HepG2 (cell line): ENCODE results near the gene NAT14. TPM values are rescaled to one million over a fixed set of nuclear protein-coding genes. Genes with fewer than 3 reads are reported as not detected.

Experiments
- AGO2 ChIP-seq: fragments of 200-400 bp; formaldehyde crosslinking; optimal IDR thresholded peaks from 2 replicates; pipeline ENCODE3; 2017; ENCODE audit warnings: mild to moderate bottlenecking, low read depth, low read length, moderate library complexity
- BHLHE40 ChIP-seq: IDR thresholded peaks from 2 replicates; pipeline ENCODE4 v1.6.1; 2011; ENCODE audit warnings: low read length, improper control_type of control experiment
- CBFB ChIP-seq: sonication (generic); formaldehyde crosslinking; IDR thresholded peaks from 2 replicates; pipeline ENCODE4 v1.4.0; 2020; ENCODE audit warnings: missing genetic modification reagents
- EED ChIP-seq: sonication (generic); formaldehyde crosslinking; IDR thresholded peaks from 2 replicates; pipeline ENCODE4 v1.5.0; 2020; ENCODE audit warnings: mild to moderate bottlenecking, missing genetic modification reagents
- KLF11 ChIP-seq: IDR thresholded peaks from 2 replicates; pipeline ENCODE4 v1.6.1; 2016; ENCODE audit warnings: missing compliant biosample characterization
- MAFK ChIP-seq, 2 experiments: IDR thresholded peaks in 1 of 2; conservative IDR thresholded peaks in 1 of 2; 2 replicates each; pipeline ENCODE4 v1.6.1; 2011; ENCODE audit warnings: improper control_type of control experiment in 2 of 2, low read length in 2 of 2
- NR2F6 ChIP-seq, 2 experiments: IDR thresholded peaks; 2 replicates each; pipeline ENCODE4 v1.6.1; 2016; ENCODE audit warnings: antibody characterized with exemption in 1 of 2, mild to moderate bottlenecking in 1 of 2
- PHF5A ChIP-seq: IDR thresholded peaks from one replicate; pipeline ENCODE4 v1.6.1; 2018; ENCODE audit warnings: low read depth, missing genetic modification reagents; ENCODE audit not compliant: unreplicated experiment
- REXO4 ChIP-seq: sonication (generic); formaldehyde crosslinking; IDR thresholded peaks from 2 replicates; pipeline ENCODE4 v1.8.0; 2022; ENCODE audit warnings: missing genetic modification reagents, mild to moderate bottlenecking, borderline replicate concordance
- ZNF143 ChIP-seq: sonication (generic); formaldehyde crosslinking; IDR thresholded peaks from 2 replicates; pipeline ENCODE4 v1.4.0; 2020; ENCODE audit warnings: missing genetic modification reagents
- ZNF337 ChIP-seq: sonication (generic); formaldehyde crosslinking; IDR thresholded peaks from 2 replicates; pipeline ENCODE4 v1.5.1; 2020; ENCODE audit warnings: missing genetic modification reagents, low read depth, mild to moderate bottlenecking, borderline replicate concordance
- ZNF34 ChIP-seq: sonication (generic); formaldehyde crosslinking; IDR thresholded peaks from 2 replicates; pipeline ENCODE4 v1.4.0; 2020; ENCODE audit warnings: mild to moderate bottlenecking, missing genetic modification reagents, borderline replicate concordance
- ZNF350 ChIP-seq: sonication (generic); formaldehyde crosslinking; IDR thresholded peaks from 2 replicates; pipeline ENCODE4 v1.4.0; 2020; ENCODE audit warnings: mild to moderate bottlenecking, low read depth, missing genetic modification reagents, borderline replicate concordance
- ZNF446 ChIP-seq: sonication (generic); formaldehyde crosslinking; IDR thresholded peaks from 2 replicates; pipeline ENCODE4 v1.5.0; 2020; ENCODE audit warnings: mild to moderate bottlenecking, missing genetic modification reagents
- ZNF496 ChIP-seq: sonication (generic); formaldehyde crosslinking; IDR thresholded peaks from 2 replicates; pipeline ENCODE4 v1.8.1; 2023; ENCODE audit warnings: mild to moderate bottlenecking, moderate library complexity, missing genetic modification reagents; ENCODE audit not compliant: insufficient replicate concordance
- ZNF564 ChIP-seq: sonication (generic); formaldehyde crosslinking; IDR thresholded peaks from 2 replicates; pipeline ENCODE4 v1.8.1; 2023; ENCODE audit warnings: mild to moderate bottlenecking, missing genetic modification reagents
- ZNF605 ChIP-seq: sonication (generic); formaldehyde crosslinking; IDR thresholded peaks from 2 replicates; pipeline ENCODE4 v1.8.0; 2022; ENCODE audit warnings: mild to moderate bottlenecking, missing genetic modification reagents
- ZNF724P ChIP-seq: sonication (generic); formaldehyde crosslinking; IDR thresholded peaks from 2 replicates; pipeline ENCODE4 v1.8.0; 2022; ENCODE audit warnings: missing genetic modification reagents, borderline replicate concordance
- ZNF749 ChIP-seq: sonication (generic); formaldehyde crosslinking; IDR thresholded peaks from 2 replicates; pipeline ENCODE4 v1.8.0; 2022; ENCODE audit warnings: mild to moderate bottlenecking, missing genetic modification reagents, moderate library complexity, borderline replicate concordance
- ZNF761 ChIP-seq: sonication (generic); formaldehyde crosslinking; conservative IDR thresholded peaks from 2 replicates; pipeline ENCODE4 v1.4.0; 2020; ENCODE audit warnings: mild to moderate bottlenecking, missing genetic modification reagents
- ZNF879 ChIP-seq: sonication (generic); formaldehyde crosslinking; IDR thresholded peaks from 2 replicates; pipeline ENCODE4 v1.8.1; 2023; ENCODE audit warnings: missing genetic modification reagents
- ZNF883 ChIP-seq: sonication (generic); formaldehyde crosslinking; IDR thresholded peaks from 2 replicates; pipeline ENCODE4 v1.5.1; 2020; ENCODE audit warnings: mild to moderate bottlenecking, missing genetic modification reagents; ENCODE audit errors: not compliant biosample characterization
- ZSCAN30 ChIP-seq: sonication (generic); formaldehyde crosslinking; IDR thresholded peaks from 2 replicates; pipeline ENCODE4 v1.5.0; 2020; ENCODE audit warnings: mild to moderate bottlenecking, missing genetic modification reagents
- polyA plus RNA-seq, 8 experiments: library from polyadenylated mRNA; depleted of rRNA in 3 of 8; stranded (reverse) in 7 of 8; unstranded in 1 of 8; fragments of >200 nt; fragmentation: Illumina TruSeq in 4 of 8; extraction: Trizol in 4 of 8; gene quantifications; 2 replicates each; pipeline versions ENCODE4 v1.2.1 to v1.2.3, GENCODE V29; 2011 to 2016; ENCODE audit warnings: low read depth in 4 of 8, missing spikeins in 1 of 8, mixed read lengths in 1 of 8; ENCODE audit not compliant: insufficient read depth in 1 of 8
- total RNA-seq, 5 experiments: library from RNA; depleted of rRNA; stranded (reverse); fragments of >200 nt; fragmentation: Illumina TruSeq; extraction: Trizol; gene quantifications; 2 replicates each; pipeline ENCODE4 v1.2.3, GENCODE V29; 2016; ENCODE audit warnings: low read depth in 1 of 5
- TF ChIP-seq, protein P1 (sequence below): sonication (generic); formaldehyde crosslinking; IDR thresholded peaks from 2 replicates; pipeline ENCODE4 v1.8.1; 2023; ENCODE audit warnings: mild to moderate bottlenecking, inconsistent platforms, moderate library complexity, missing genetic modification reagents, borderline replicate concordance
- TF ChIP-seq, protein P2 (sequence below): sonication (generic); formaldehyde crosslinking; IDR thresholded peaks from 2 replicates; pipeline ENCODE4 v1.4.0; 2020; ENCODE audit warnings: mild to moderate bottlenecking, missing genetic modification reagents

The NAT14 gene
- total and polyA plus RNA-seq, 2 of the 13 experiments (the other 11 are each of a cell fraction or from before 2014, with no cell fraction given): 20.7 to 22.3 TPM

DNA sequence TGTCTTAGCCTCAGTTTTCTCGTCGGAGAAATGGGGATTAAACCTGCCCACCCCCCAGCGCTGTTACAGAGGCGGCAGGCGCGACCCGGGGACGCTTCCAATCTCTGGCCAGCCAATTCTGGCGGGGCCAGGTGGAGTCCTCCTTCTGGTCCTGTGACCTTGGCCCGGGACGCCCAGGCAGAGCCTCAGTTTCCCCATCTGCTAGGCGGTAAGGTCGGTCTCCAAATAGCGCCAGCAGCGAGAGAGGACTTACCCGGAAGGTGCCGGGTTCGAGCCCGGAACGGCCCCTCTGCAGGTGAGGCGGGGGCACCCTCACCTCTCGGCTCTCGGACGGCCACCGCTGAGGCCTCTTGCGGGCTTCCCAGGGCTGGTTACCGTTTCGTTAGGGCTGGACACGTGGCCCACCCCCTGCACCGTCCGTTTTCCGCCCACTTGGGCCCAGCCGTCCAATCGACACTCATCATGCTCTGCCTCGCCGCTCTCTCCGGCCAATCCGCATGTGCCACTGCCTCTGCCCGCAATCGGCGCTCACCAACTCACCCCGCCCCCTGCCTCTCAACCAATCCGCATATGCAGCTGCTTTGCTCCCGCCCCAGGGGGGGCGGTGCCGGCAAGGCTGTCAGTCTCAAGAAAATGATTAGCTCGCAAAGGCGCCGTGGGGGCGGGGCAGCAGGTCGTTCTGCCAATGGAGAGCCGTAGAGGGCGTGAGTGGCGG is 23.6 kb upstream of the NAT14 start, which contains the start of gene ISOC2 (continued):
- TF ChIP-seq KLF11 (CRISPR knock-in tag): peak; percentile 26; the same call in 1 of the 2 replicates
- TF ChIP-seq ZNF749 (CRISPR knock-in tag): peak; percentile 62; the same call in 1 of the 2 replicates
- TF ChIP-seq ZSCAN30: no peak
- peak; percentile 78 for TF ChIP-seq AGO2
- TF ChIP-seq CBFB (CRISPR knock-in tag): no peak; the same call in 1 of the 2 replicates
- TF ChIP-seq MAFK (conservative IDR thresholded peaks at IDR 0.05 in 1 of 2, IDR thresholded peaks at IDR 0.05 in 1 of 2; ENCODE audit: low read length in 2 of 2): peak; percentile 29; a peak in 2 of 4 replicates
- TF ChIP-seq ZNF337 (CRISPR knock-in tag): peak; percentile 52; the same call in 1 of the 2 replicates
- TF ChIP-seq ZNF496: no peak
- TF ChIP-seq ZNF879 (CRISPR knock-in tag): no peak
- TF ChIP-seq BHLHE40: no peak
- TF ChIP-seq PHF5A (CRISPR knock-in tag): no peak
- peak; percentile 31; the same call in 1 of the 2 replicates for TF ChIP-seq NR2F6 (IDR thresholded peaks at IDR 0.05)
- TF ChIP-seq NR2F6 (CRISPR knock-in tag; IDR thresholded peaks at IDR 0.05): peak; percentile 30; the same call in 1 of the 2 replicates
- TF ChIP-seq, protein P1, sequence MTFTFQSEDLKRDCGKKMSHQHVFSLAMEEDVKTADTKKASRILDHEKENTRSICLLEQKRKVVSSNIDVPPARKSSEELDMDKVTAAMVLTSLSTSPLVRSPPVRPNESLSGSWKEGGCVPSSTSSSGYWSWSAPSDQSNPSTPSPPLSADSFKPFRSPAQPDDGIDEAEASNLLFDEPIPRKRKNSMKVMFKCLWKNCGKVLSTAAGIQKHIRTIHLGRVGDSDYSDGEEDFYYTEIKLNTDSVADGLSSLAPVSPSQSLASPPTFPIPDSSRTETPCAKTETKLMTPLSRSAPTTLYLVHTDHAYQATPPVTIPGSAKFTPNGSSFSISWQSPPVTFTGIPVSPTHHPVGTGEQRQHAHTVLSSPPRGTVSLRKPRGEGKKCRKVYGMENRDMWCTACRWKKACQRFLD (CRISPR knock-in tag): no peak
- TF ChIP-seq ZNF34 (CRISPR knock-in tag): no peak; the same call in 1 of the 2 replicates
- peak; percentile 89 for TF ChIP-seq ZNF605
- peak; percentile 79; the same call in 1 of the 2 replicates for TF ChIP-seq ZNF350
- 0 out of 2 replicates have a peak, but pooled peaks have one; percentile 28 for TF ChIP-seq ZNF724P
- no peak for TF ChIP-seq ZNF446
- no peak for TF ChIP-seq ZNF143 (CRISPR knock-in tag)
- TF ChIP-seq EED (CRISPR knock-in tag): peak; percentile 77; the same call in 1 of the 2 replicates
- TF ChIP-seq REXO4 (CRISPR knock-in tag): no peak
- TF ChIP-seq, protein P2, sequence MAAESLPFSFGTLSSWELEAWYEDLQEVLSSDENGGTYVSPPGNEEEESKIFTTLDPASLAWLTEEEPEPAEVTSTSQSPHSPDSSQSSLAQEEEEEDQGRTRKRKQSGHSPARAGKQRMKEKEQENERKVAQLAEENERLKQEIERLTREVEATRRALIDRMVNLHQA: no peak
- TF ChIP-seq ZNF564 (CRISPR knock-in tag): no peak
- no peak for TF ChIP-seq ZNF761
- TF ChIP-seq ZNF883 (CRISPR knock-in tag): peak; percentile 62
